PFSK-1 (cell line): ENCODE data around the gene C10orf95.

Experiments used
- FOXP2 ChIP-seq: optimal IDR thresholded peaks from 2 replicates; pipeline ENCODE3; 2011; ENCODE audit warnings: borderline replicate concordance, control low read depth, inconsistent platforms; ENCODE audit not compliant: insufficient read depth; ENCODE audit errors: extremely low read length, extremely low read depth
- POLR2AphosphoS5 ChIP-seq: IDR thresholded peaks from 2 replicates; pipeline ENCODE4 v1.6.1; 2012; ENCODE audit warnings: low read depth, mild to moderate bottlenecking, control low read depth, low read length, moderate library complexity
- SIN3A ChIP-seq: IDR thresholded peaks from 2 replicates; pipeline ENCODE4 v1.6.1; 2012; ENCODE audit warnings: mild to moderate bottlenecking, low read length, moderate library complexity, borderline replicate concordance; ENCODE audit not compliant: insufficient read depth
- TAF1 ChIP-seq: IDR thresholded peaks from 2 replicates; pipeline ENCODE4 v1.6.1; 2012; ENCODE audit warnings: low read length, control low read depth, borderline replicate concordance; ENCODE audit not compliant: insufficient read depth
- TF ChIP-seq, protein P1 (sequence below), 2 experiments: IDR thresholded peaks; 2 replicates each; pipeline versions ENCODE4 v1.6.1 to v1.8.0; 2011 to 2012; ENCODE audit warnings: low read depth in 2 of 2, low read length in 2 of 2, control low read depth in 1 of 2, inconsistent platforms in 1 of 2, mild to moderate bottlenecking in 1 of 2, moderate library complexity in 1 of 2; ENCODE audit not compliant: insufficient read depth in 1 of 2

DNA sequence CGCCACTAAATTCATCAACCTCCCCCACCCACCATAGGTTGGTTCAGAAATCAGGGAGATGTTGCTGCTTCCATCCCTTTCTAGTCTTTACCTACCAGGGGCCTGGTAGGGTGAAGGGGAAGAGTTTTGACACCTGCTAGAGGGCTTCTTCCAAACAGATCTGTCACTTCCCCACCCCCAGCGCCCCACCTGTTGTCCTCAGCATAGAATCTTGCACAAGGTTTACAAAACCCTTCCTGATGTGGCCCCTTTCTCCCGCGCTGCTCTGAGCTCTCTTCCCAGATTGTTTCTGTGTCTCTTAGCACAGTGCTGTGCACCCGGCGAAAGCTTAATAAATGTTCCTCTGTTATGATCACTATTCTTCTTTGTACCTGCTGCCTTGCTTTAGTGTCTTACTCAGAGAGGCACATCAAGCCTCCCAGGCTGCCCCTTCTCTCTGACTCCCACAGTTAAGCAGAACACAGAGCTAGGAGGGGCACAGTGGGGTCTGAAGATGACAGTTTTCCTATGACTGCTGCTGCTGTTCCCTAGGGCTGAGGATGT lies 11.2 kb upstream of the C10orf95 start:
- TF ChIP-seq, protein P1, sequence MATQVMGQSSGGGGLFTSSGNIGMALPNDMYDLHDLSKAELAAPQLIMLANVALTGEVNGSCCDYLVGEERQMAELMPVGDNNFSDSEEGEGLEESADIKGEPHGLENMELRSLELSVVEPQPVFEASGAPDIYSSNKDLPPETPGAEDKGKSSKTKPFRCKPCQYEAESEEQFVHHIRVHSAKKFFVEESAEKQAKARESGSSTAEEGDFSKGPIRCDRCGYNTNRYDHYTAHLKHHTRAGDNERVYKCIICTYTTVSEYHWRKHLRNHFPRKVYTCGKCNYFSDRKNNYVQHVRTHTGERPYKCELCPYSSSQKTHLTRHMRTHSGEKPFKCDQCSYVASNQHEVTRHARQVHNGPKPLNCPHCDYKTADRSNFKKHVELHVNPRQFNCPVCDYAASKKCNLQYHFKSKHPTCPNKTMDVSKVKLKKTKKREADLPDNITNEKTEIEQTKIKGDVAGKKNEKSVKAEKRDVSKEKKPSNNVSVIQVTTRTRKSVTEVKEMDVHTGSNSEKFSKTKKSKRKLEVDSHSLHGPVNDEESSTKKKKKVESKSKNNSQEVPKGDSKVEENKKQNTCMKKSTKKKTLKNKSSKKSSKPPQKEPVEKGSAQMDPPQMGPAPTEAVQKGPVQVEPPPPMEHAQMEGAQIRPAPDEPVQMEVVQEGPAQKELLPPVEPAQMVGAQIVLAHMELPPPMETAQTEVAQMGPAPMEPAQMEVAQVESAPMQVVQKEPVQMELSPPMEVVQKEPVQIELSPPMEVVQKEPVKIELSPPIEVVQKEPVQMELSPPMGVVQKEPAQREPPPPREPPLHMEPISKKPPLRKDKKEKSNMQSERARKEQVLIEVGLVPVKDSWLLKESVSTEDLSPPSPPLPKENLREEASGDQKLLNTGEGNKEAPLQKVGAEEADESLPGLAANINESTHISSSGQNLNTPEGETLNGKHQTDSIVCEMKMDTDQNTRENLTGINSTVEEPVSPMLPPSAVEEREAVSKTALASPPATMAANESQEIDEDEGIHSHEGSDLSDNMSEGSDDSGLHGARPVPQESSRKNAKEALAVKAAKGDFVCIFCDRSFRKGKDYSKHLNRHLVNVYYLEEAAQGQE (IDR thresholded peaks at IDR 0.05; ENCODE audit: insufficient read depth in 1 of 2, low read depth in 2 of 2, low read length in 2 of 2): no peak
- TF ChIP-seq POLR2AphosphoS5 (no peak), TAF1 (no peak), SIN3A (no peak), FOXP2 (no peak)
